ENCODE measurements around the gene WNK2. TPM values are rescaled to one million over a fixed set of nuclear protein-coding genes. Genes with fewer than 3 reads are reported as not detected.

The WNK2 gene
- total and polyA plus RNA-seq, 7 donors, result 8.1 to 58.8 (median 35.5) TPM

- H3K27me3 ChIP-seq (ENCODE audit: insufficient read depth in 3 of 3, low read length in 2 of 3), result no peaks in the 10 kb centered on the region
- no peak overlapping the region for H3K4me3 ChIP-seq
- no peak for ATAC-seq
- no peak overlapping the region for H3K27ac ChIP-seq
- no peak for DNase-seq
- intact Hi-C loops (cut with DNase I), result no loop called here
- peaks cover 22% of the 10 kb centered on the region for H3K4me1 ChIP-seq
- 82 to 90% (median 85%) methylated on average over 9 of the region's 9 CpGs for WGBS, 3 donors
- TF ChIP-seq CTCF (IDR thresholded peaks at IDR 0.05), result no peak
- no peaks in the 10 kb centered on the region for H3K9me3 ChIP-seq
- no peaks in the 10 kb centered on the region for H3K36me3 ChIP-seq (ENCODE audit: insufficient read depth in 1 of 2, low read depth in 1 of 2)
These were observed 12.4 kb downstream of the WNK2 start for GRCh38 chr9:93196096-93197055.

- no peak for TF ChIP-seq CTCF (IDR thresholded peaks at IDR 0.05)
- intact Hi-C loops (cut with DNase I), result no loop called here
- WGBS, 3 donors, result 56 to 62% (median 62%) methylated on average over 9 of the region's 9 CpGs
- Histone ChIP-seq H3K27ac (no peak overlapping the region), H3K4me3 (no peak overlapping the region), H3K36me3 (ENCODE audit: insufficient read depth in 1 of 2, low read depth in 1 of 2) (no peaks in the 10 kb centered on the region), H3K27me3 (ENCODE audit: insufficient read depth in 3 of 3, low read length in 2 of 3) (no peaks in the 10 kb centered on the region), H3K4me1 (peaks cover 33% of the 10 kb centered on the region), H3K9me3 (no peaks in the 10 kb centered on the region)
- DNase-seq, result peak in 1 of 2 donors; percentile 28
- ATAC-seq, result no peak
These were observed 13.7 kb downstream of the WNK2 start for GRCh38 chr9:93197670-93198069.

- H3K4me3 ChIP-seq, result no peak overlapping the region
- peak overlapping the region; percentile 9 for H3K27ac ChIP-seq
- H3K27me3 ChIP-seq (ENCODE audit: insufficient read depth in 3 of 3, low read length in 2 of 3), result no peaks in the 10 kb centered on the region
- H3K36me3 ChIP-seq (ENCODE audit: insufficient read depth in 1 of 2, low read depth in 1 of 2), result no peaks in the 10 kb centered on the region
- DNase-seq, result peak in 1 of 2 donors; percentile 24
- WGBS, 3 donors, result 76 to 83% (median 79%) methylated on average over 10 of the region's 10 CpGs
- no peak for TF ChIP-seq CTCF (IDR thresholded peaks at IDR 0.05)
- no peaks in the 10 kb centered on the region for H3K9me3 ChIP-seq
- intact Hi-C loops (cut with DNase I), result no loop called here
- no peak for ATAC-seq
- H3K4me1 ChIP-seq, result peaks cover 39% of the 10 kb centered on the region
These were observed 14.3 kb downstream of the WNK2 start for GRCh38 chr9:93198117-93198837.

GRCh38 chr9:93198838-93199625, 15.1 kb downstream of the WNK2 start:
- WGBS, 3 donors, result 89 to 92% (median 91%) methylated on average over 15 to 16 of the region's 16 CpGs
- no peaks in the 10 kb centered on the region for H3K27me3 ChIP-seq (ENCODE audit: insufficient read depth in 3 of 3, low read length in 2 of 3)
- intact Hi-C loops (cut with DNase I), result no loop called here
- DNase-seq (peak in 1 of 2 donors; percentile 50), ATAC-seq (no peak)
- peak overlapping the region; percentile 9 for H3K27ac ChIP-seq
- no peaks in the 10 kb centered on the region for H3K36me3 ChIP-seq (ENCODE audit: insufficient read depth in 1 of 2, low read depth in 1 of 2)
- no peak for TF ChIP-seq CTCF (IDR thresholded peaks at IDR 0.05)
- H3K4me3 ChIP-seq, result no peak overlapping the region
- no peaks in the 10 kb centered on the region for H3K9me3 ChIP-seq
- H3K4me1 ChIP-seq, result peaks cover 41% of the 10 kb centered on the region

Data from psoas muscle (tissue), 8 donors.